Loucy (cell line): ENCODE data around the gene PLXDC1.
A peak's percentile ranks its signal among the peaks of the same experiment; 100 is the strongest.
"Not testable (repeated sequence)": the region's sequence is repeated elsewhere in the genome, so short reads cannot be mapped to it uniquely, and the experiment has no call there.

Experiments used
- H2AFZ ChIP-seq: fragments of 200-600 bp; sonication (generic); 2 replicates; pipeline ENCODE4 v1.6.0; 2016; ENCODE audit warnings: antibody characterized with exemption, mild to moderate bottlenecking, low read length, moderate library complexity
- H3F3A ChIP-seq: fragments of 200-600 bp; 2 replicates; pipeline ENCODE4 v1.6.0; 2016; ENCODE audit warnings: antibody characterized with exemption, low read depth, mild to moderate bottlenecking
- H3K27me3 ChIP-seq: fragments of 200-600 bp; sonication (generic); 2 replicates; pipeline ENCODE4 v1.6.1; 2014; ENCODE audit warnings: low read length, mild to moderate bottlenecking; ENCODE audit not compliant: insufficient read depth, poor library complexity, severe bottlenecking
- H3K36me3 ChIP-seq: fragments of 200-600 bp; sonication (generic); 2 replicates; pipeline ENCODE4 v1.6.1; 2016; ENCODE audit warnings: low read length; ENCODE audit not compliant: insufficient read depth
- H3K4me1 ChIP-seq: fragments of 200-600 bp; sonication (generic); 2 replicates; pipeline ENCODE4 v1.5.1; 2014; ENCODE audit warnings: low read length, mild to moderate bottlenecking; ENCODE audit not compliant: insufficient read depth, poor library complexity, severe bottlenecking
- H3K4me2 ChIP-seq: fragments of 200-600 bp; sonication (generic); 2 replicates; pipeline ENCODE4 v1.6.0; 2014; ENCODE audit warnings: antibody characterized with exemption, low read length, low read depth, mild to moderate bottlenecking; ENCODE audit not compliant: poor library complexity, severe bottlenecking
- H3K4me3 ChIP-seq: fragments of 200-600 bp; sonication (generic); 2 replicates; pipeline ENCODE4 v1.5.1; 2014; ENCODE audit warnings: low read length, mild to moderate bottlenecking, mixed read lengths; ENCODE audit not compliant: poor library complexity, severe bottlenecking
- H3K79me2 ChIP-seq: fragments of 200-600 bp; sonication (generic); 2 replicates; pipeline ENCODE4 v1.6.1; 2014; ENCODE audit warnings: low read length; ENCODE audit not compliant: insufficient read depth
- H3K9ac ChIP-seq: fragments of 200-600 bp; sonication (generic); 2 replicates; pipeline ENCODE4 v1.6.0; 2014; ENCODE audit warnings: mild to moderate bottlenecking, low read depth, low read length, moderate library complexity; ENCODE audit not compliant: poor library complexity, severe bottlenecking
- H3K9me2 ChIP-seq: fragments of 200-600 bp; sonication (generic); replicated peaks from 2 replicates; pipeline ENCODE4 v1.6.1; 2016; ENCODE audit warnings: low read depth, low read length, mixed read lengths
- H3K9me3 ChIP-seq: fragments of 200-600 bp; sonication (generic); 2 replicates; pipeline ENCODE4 v1.6.1; 2014; ENCODE audit warnings: mild to moderate bottlenecking, antibody characterized with exemption, low read length, low read depth; ENCODE audit not compliant: insufficient read depth
- H4K20me1 ChIP-seq: fragments of 200-600 bp; sonication (generic); 2 replicates; pipeline ENCODE4 v1.6.0; 2014; ENCODE audit warnings: antibody characterized with exemption, low read length, mild to moderate bottlenecking; ENCODE audit not compliant: insufficient read depth, poor library complexity, severe bottlenecking
- CTCF ChIP-seq: fragments of 200-600 bp; sonication (generic); conservative IDR thresholded peaks from 2 replicates; pipeline ENCODE4 v1.5.1; 2014; ENCODE audit warnings: mild to moderate bottlenecking, antibody characterized with exemption, low read length
- EZH2phosphoT487 ChIP-seq: fragments of 200-600 bp; IDR thresholded peaks from 2 replicates; pipeline ENCODE4 v1.6.1; 2018; ENCODE audit warnings: antibody characterized with exemption, mild to moderate bottlenecking, moderate library complexity, borderline replicate concordance

Gene PLXDC1

GRCh38 chr17:39051001-39051585 is 100.3 kb downstream of the PLXDC1 start:
- Histone ChIP-seq H3K79me2 (no peaks in the 10 kb centered on the region), H3K4me2 (no peak overlapping the region), H3K9me3 (peaks cover 3% of the 10 kb centered on the region; the same call in 1 of the 2 replicates), H4K20me1 (no peaks in the 10 kb centered on the region), H3K4me3 (no peak overlapping the region), H3F3A (no peaks in the 10 kb centered on the region), H3K27me3 (no peaks in the 10 kb centered on the region), H2AFZ (no peak overlapping the region), H3K9ac (no peak overlapping the region), H3K4me1 (peaks cover under 1% of the 10 kb centered on the region), H3K36me3 (no peaks in the 10 kb centered on the region), H3K9me2 (no peaks in the 10 kb centered on the region)
- TF ChIP-seq CTCF, result no peak
- TF ChIP-seq EZH2phosphoT487, result no peak

DNA sequence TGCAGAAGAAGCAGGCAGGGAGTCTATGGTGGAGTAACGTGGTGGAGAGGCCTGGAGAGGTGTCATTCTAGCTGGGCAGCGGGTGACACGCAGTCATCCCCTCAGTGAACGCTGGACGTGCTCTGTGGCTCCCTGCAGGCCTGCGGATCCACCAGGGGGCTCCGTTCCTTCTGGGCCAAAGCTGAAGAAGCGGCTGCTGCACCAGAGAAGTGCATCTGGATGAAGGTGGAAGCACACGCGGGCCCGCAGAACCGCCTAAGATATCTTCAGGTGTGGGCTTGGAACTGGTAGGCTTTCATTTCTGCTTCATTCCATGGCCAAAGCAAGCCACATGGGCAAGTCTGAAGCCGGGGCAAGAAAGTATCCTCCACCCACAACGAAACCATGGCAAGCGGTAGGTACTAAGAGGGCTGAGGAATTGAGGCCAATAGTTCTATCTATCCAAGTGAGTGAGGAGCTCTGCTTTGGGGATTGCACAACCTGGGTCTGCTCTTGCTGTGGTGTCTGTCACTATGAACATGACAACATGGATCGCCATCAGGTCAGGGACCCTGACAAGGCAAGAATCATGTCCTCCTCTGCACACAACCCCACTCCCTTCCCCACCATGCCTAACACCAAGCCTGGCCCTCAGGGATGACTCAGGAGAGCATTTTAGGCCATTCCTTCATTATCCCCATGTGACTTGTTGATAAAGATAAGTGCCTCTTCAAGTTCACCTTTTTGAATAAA is 105.3 kb downstream of the PLXDC1 start:
- peaks cover 3% of the 10 kb centered on the region; the same call in 1 of the 2 replicates for H3K9me3 ChIP-seq
- no peaks in the 10 kb centered on the region for H3K9me2 ChIP-seq
- H3K9ac ChIP-seq, result peak overlapping the region; percentile 7
- no peaks in the 10 kb centered on the region for H3K79me2 ChIP-seq
- no peaks in the 10 kb centered on the region for H3K36me3 ChIP-seq
- no peaks in the 10 kb centered on the region for H3F3A ChIP-seq
- no peak overlapping the region for H3K4me2 ChIP-seq
- H3K4me1 ChIP-seq, result no peaks in the 10 kb centered on the region
- no peak overlapping the region for H2AFZ ChIP-seq
- no peak overlapping the region for H3K4me3 ChIP-seq
- no peaks in the 10 kb centered on the region for H3K27me3 ChIP-seq
- H4K20me1 ChIP-seq, result no peaks in the 10 kb centered on the region
- TF ChIP-seq CTCF (peak; percentile 49), EZH2phosphoT487 (no peak)

DNA sequence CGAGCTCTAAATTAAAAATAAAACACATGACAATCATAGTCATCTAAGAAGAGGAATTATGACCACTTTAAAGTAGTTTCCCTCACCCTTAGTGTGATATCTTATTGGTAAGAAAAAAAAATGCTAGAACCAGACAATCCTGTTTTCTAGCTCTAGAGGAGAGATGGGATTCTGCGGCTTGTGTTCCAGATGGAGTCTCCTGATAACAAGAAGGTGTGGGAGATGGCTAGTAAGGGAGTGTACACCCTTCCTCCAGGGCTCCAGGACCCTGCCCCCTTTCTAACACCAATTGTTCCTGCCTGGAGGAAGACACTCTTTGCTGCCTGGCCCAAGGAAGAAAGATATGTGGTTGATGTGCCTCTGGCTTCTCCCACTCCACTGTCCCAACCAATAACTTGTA is 115.4 kb downstream of the PLXDC1 start:
- Histone ChIP-seq H3K4me3 (no peak overlapping the region), H3F3A (no peaks in the 10 kb centered on the region), H3K9me3 (no peaks in the 10 kb centered on the region), H3K9me2 (no peaks in the 10 kb centered on the region), H3K4me1 (no peaks in the 10 kb centered on the region), H2AFZ (no peak overlapping the region), H3K4me2 (no peak overlapping the region), H3K27me3 (no peaks in the 10 kb centered on the region), H4K20me1 (no peaks in the 10 kb centered on the region), H3K9ac (no peak overlapping the region), H3K79me2 (no peaks in the 10 kb centered on the region), H3K36me3 (no peaks in the 10 kb centered on the region)
- TF ChIP-seq CTCF (no peak), EZH2phosphoT487 (no peak)

- not testable (repeated sequence) for H3K9ac ChIP-seq, H3K9me3 ChIP-seq, H3K4me2 ChIP-seq, H3K27me3 ChIP-seq, H3K4me1 ChIP-seq, H3K4me3 ChIP-seq, H3F3A ChIP-seq, H3K79me2 ChIP-seq, H4K20me1 ChIP-seq, H3K9me2 ChIP-seq, H2AFZ ChIP-seq, H3K36me3 ChIP-seq
Measured at GRCh38 chr17:39035578-39035977, 115.9 kb downstream of the PLXDC1 start.
